SK-N-SH treated with all-trans-retinoic acid at 6 μM for 48 hours (cell line): ENCODE data around the gene KHDC3L.

Experiments
- CSDC2 ChIP-seq: fragments of 250-450 bp; sonication (Bioruptor Pico); IDR thresholded peaks from 2 replicates; pipeline ENCODE4 v1.5.0; 2020; ENCODE audit warnings: mild to moderate bottlenecking, moderate library complexity
- PATZ1 ChIP-seq: fragments of 250-450 bp; sonication (Bioruptor Pico); IDR thresholded peaks from 2 replicates; pipeline ENCODE4 v1.8.0; 2020; ENCODE audit warnings: mild to moderate bottlenecking, moderate library complexity, borderline replicate concordance
- POU6F1 ChIP-seq: fragments of 250-450 bp; sonication (Bioruptor Pico); IDR thresholded peaks from 2 replicates; pipeline ENCODE4 v1.8.0; 2021; ENCODE audit warnings: low read depth, mild to moderate bottlenecking, moderate library complexity, borderline replicate concordance
- RARB ChIP-seq: fragments of 250-450 bp; sonication (Bioruptor Pico); IDR thresholded peaks from 2 replicates; pipeline ENCODE4 v1.8.0; 2021; ENCODE audit warnings: mild to moderate bottlenecking, moderate library complexity
- TOX ChIP-seq: fragments of 250-450 bp; sonication (Bioruptor Pico); IDR thresholded peaks from 2 replicates; pipeline ENCODE4 v1.8.0; 2021; ENCODE audit warnings: mild to moderate bottlenecking, moderate library complexity, borderline replicate concordance
- ZFP3 ChIP-seq: fragments of 250-450 bp; sonication (Bioruptor Pico); IDR thresholded peaks from 2 replicates; pipeline ENCODE4 v1.5.0; 2020; ENCODE audit warnings: mild to moderate bottlenecking, moderate library complexity
- ZFP30 ChIP-seq: fragments of 450-650 bp; formaldehyde crosslinking; IDR thresholded peaks from 2 replicates; pipeline ENCODE4 v1.5.0; 2022; ENCODE audit warnings: mild to moderate bottlenecking, moderate library complexity

- TF ChIP-seq ZFP3 (CRISPR knock-in tag): no peak
- TF ChIP-seq TOX: no peak
- no peak for TF ChIP-seq ZFP30 (CRISPR knock-in tag)
- no peak for TF ChIP-seq RARB (CRISPR knock-in tag)
- no peak for TF ChIP-seq PATZ1
- TF ChIP-seq POU6F1 (CRISPR knock-in tag): no peak
- TF ChIP-seq CSDC2 (CRISPR knock-in tag): no peak
Measured at GRCh38 chr6:73368675-73369074, 6.2 kb downstream of the KHDC3L start.
